ENCODE measurements around the gene ADAM12. TPM values are rescaled to one million over a fixed set of nuclear protein-coding genes. Genes with fewer than 3 reads are reported as not detected.

Gene ADAM12
- total and polyA plus RNA-seq, 2 donors (not counting 1 experiment from before 2014, with no cell fraction given), result 21.0 to 56.9 TPM

GRCh38 chr10:125990974-125991373 is 397.3 kb downstream of the ADAM12 start:
- Histone ChIP-seq H3K4me1 (ENCODE audit: control insufficient read depth, extremely low read depth, insufficient read depth, low read length) (no peaks in the 10 kb centered on the region), H3K9me3 (ENCODE audit: control insufficient read depth, insufficient read depth, low read depth, low read length) (no peaks in the 10 kb centered on the region), H3K36me3 (ENCODE audit: control insufficient read depth, insufficient read depth, low read length) (no peaks in the 10 kb centered on the region), H3K79me2 (ENCODE audit: control insufficient read depth, insufficient read depth, low read length) (no peaks in the 10 kb centered on the region), H3K4me2 (ENCODE audit: extremely low read depth, insufficient read depth, low read length) (no peak overlapping the region), H3K9ac (ENCODE audit: insufficient read depth, low read length) (no peak overlapping the region), H3K27ac (ENCODE audit: insufficient read depth, low read length) (no peak overlapping the region), H3K27me3 (ENCODE audit: control insufficient read depth, insufficient read depth, low read length) (no peaks in the 10 kb centered on the region), H3K4me3 (replicated peaks in 1 of 4; ENCODE audit: control extremely low read depth in 1 of 4, insufficient read depth in 1 of 4, low read depth in 3 of 4, low read length in 4 of 4) (no peak overlapping the region), H2AFZ (ENCODE audit: low read length) (no peak overlapping the region), H4K20me1 (ENCODE audit: control insufficient read depth, extremely low read depth, insufficient read depth, low read length) (no peaks in the 10 kb centered on the region)
- no peak for TF ChIP-seq CTCF (conservative IDR thresholded peaks at IDR 0.05 in 1 of 2, IDR thresholded peaks at IDR 0.05 in 1 of 2; ENCODE audit: low read depth in 1 of 2, low read length in 2 of 2)
- TF ChIP-seq EZH2 (IDR thresholded peaks at IDR 0.05; ENCODE audit: low read length, missing control alignments), result no peak
- no peak for DNase-seq (ENCODE audit: low read depth in 2 of 2)

GRCh38 chr10:125989791-125990190 is 398.5 kb downstream of the ADAM12 start:
- Histone ChIP-seq H3K4me2 (ENCODE audit: extremely low read depth, insufficient read depth, low read length) (no peak overlapping the region), H3K36me3 (ENCODE audit: control insufficient read depth, insufficient read depth, low read length) (no peaks in the 10 kb centered on the region), H3K27ac (ENCODE audit: insufficient read depth, low read length) (no peak overlapping the region), H2AFZ (ENCODE audit: low read length) (no peak overlapping the region), H3K27me3 (ENCODE audit: control insufficient read depth, insufficient read depth, low read length) (no peaks in the 10 kb centered on the region), H3K4me1 (ENCODE audit: control insufficient read depth, extremely low read depth, insufficient read depth, low read length) (no peaks in the 10 kb centered on the region), H3K79me2 (ENCODE audit: control insufficient read depth, insufficient read depth, low read length) (no peaks in the 10 kb centered on the region), H3K4me3 (replicated peaks in 1 of 4; ENCODE audit: control extremely low read depth in 1 of 4, insufficient read depth in 1 of 4, low read depth in 3 of 4, low read length in 4 of 4) (no peak overlapping the region), H4K20me1 (ENCODE audit: control insufficient read depth, extremely low read depth, insufficient read depth, low read length) (no peaks in the 10 kb centered on the region), H3K9ac (ENCODE audit: insufficient read depth, low read length) (no peak overlapping the region), H3K9me3 (ENCODE audit: control insufficient read depth, insufficient read depth, low read depth, low read length) (no peaks in the 10 kb centered on the region)
- no peak for TF ChIP-seq CTCF (conservative IDR thresholded peaks at IDR 0.05 in 1 of 2, IDR thresholded peaks at IDR 0.05 in 1 of 2; ENCODE audit: low read depth in 1 of 2, low read length in 2 of 2)
- no peak for TF ChIP-seq EZH2 (IDR thresholded peaks at IDR 0.05; ENCODE audit: low read length, missing control alignments)
- no peak for DNase-seq (ENCODE audit: low read depth in 2 of 2)

GRCh38 chr10:125985557-125986240 is 402.6 kb downstream of the ADAM12 start:
- DNase-seq (ENCODE audit: low read depth in 2 of 2), result peak in 1 of 2 donors; percentile 34
- Histone ChIP-seq H3K9ac (ENCODE audit: insufficient read depth, low read length) (no peak overlapping the region), H3K4me3 (replicated peaks in 1 of 4; ENCODE audit: control extremely low read depth in 1 of 4, insufficient read depth in 1 of 4, low read depth in 3 of 4, low read length in 4 of 4) (no peak overlapping the region), H3K36me3 (ENCODE audit: control insufficient read depth, insufficient read depth, low read length) (no peaks in the 10 kb centered on the region), H3K9me3 (ENCODE audit: control insufficient read depth, insufficient read depth, low read depth, low read length) (no peaks in the 10 kb centered on the region), H2AFZ (ENCODE audit: low read length) (no peak overlapping the region), H3K27ac (ENCODE audit: insufficient read depth, low read length) (no peak overlapping the region), H3K4me2 (ENCODE audit: extremely low read depth, insufficient read depth, low read length) (no peak overlapping the region), H3K4me1 (ENCODE audit: control insufficient read depth, extremely low read depth, insufficient read depth, low read length) (no peaks in the 10 kb centered on the region), H3K79me2 (ENCODE audit: control insufficient read depth, insufficient read depth, low read length) (no peaks in the 10 kb centered on the region), H4K20me1 (ENCODE audit: control insufficient read depth, extremely low read depth, insufficient read depth, low read length) (no peaks in the 10 kb centered on the region), H3K27me3 (ENCODE audit: control insufficient read depth, insufficient read depth, low read length) (no peaks in the 10 kb centered on the region)
- TF ChIP-seq CTCF (conservative IDR thresholded peaks at IDR 0.05 in 1 of 2, IDR thresholded peaks at IDR 0.05 in 1 of 2; ENCODE audit: low read depth in 1 of 2, low read length in 2 of 2), result no peak
- no peak for TF ChIP-seq EZH2 (IDR thresholded peaks at IDR 0.05; ENCODE audit: low read length, missing control alignments)

Data from fibroblast of lung (primary cell).